SIG-M5 treated with dmso at 0.1 percent for 504 hours (cell line): ENCODE data around the gene GRK1.

ENCODE experiments used
- DNase-seq: peaks from one replicate; lab custom pipeline; 2025; ENCODE audit not compliant: unreplicated experiment; lab: John Stamatoyannopoulos, UW

GRK1 gene

DNA sequence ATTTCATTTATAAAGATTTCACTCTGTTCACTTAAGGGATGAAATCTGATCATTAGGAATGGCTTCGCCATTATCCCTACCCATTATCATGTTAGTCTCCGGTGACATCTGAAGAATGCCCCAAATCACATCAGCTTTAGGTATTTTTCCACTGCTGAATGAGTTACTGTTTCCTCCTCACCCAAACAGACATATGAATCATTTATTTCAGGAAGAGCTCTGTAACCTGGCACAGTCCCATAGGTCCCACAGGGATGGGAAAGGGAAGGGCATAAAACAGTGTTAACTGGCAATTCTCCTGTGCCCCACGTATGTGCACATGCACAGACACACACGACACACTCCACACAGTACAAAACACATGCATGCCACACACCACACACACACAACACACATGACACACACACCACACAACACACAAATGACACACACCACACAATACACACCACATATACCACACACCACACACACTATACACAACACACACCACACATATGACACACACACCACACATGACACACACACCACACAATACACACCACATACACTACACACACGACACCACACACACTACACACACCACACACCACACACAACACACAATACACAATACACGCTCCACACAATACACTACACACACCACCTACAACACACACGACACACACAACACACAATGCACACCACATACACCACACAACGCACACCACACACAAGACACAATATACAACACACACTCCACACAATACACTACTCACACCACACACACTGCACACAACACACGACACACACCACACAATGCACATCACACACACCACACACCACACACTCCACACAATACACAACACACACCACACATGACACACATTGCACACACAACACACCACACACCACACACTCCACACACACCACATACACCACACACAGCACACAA, 107.4 kb downstream of the GRK1 start:
- no peak for DNase-seq

DNA sequence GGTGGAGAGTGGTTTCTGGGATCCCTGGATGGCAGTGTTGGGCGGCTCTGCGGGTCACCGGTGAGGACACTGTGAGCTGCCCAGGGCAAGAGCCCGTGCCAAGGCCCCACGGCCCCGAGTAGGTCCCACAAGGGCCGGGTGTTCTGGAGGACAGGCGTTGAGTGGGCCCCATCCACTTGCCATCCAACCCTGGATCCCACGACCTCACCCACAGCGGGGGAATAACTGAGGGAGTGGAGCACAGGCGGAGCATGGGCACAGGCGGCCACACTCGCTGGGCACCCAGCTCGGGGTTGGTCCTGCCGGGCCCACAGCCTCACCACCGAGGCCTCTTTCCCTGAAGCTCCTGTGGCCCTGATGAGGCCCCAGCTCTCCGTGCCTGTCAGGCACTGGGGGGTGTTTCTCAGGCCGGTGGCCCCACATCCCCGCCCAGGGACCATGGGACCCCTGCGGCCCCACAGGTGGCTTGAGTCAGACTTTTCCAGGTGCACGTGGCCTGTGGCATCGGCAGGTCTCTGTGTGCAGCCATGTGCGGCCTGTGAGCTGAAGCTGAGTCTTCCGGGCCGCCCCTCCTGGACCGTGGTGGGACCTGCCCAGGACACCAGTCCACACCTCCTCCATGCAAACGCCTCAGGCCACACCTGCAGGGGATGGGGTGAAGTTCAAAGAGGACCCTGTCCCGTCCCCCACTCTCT, 108.6 kb downstream of the GRK1 start:
- no peak for DNase-seq

DNA sequence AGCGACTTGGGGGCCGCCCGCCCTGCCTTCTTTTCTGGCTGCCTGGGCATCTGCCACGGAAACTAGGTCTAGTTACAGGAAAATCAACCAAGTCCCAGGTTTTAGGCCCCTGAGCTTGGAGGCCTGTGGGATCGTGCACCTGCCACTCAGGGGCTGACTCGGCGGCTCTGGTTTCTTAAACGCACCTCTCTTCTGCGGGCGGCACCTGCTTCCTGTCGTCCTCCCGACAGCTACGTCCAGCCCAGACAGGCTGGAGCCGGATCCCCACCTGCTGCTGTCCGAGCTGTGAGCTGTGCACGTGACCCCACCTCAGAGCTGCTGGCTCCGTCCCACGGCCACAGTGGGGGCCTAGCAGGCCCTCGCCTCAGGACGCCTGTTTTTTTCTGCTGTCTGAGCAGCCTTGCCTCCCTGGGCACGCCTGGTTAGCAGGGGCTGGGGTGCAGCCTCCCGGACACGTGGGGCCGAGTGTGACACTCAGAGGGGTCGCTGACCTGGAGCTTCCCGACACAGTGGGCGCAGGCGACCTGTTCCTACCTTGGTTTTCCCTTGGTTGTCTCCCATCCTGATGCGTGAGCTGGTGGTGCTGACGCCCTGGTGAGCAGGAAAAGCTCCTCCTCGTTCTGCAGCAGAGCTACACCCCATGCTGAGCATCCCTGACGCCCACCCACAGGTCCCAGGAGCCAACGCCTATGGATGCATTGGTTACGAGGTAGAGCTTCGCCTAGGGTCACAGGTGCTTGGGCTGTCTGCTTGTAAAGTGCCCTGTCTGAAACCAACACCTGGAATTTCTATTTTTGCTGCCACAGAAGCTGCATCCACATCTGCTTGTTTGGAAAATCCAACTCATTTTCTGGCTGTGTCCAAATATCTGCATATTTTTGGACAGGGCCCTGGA, 109.5 kb downstream of the GRK1 start:
- no peak for DNase-seq

DNA sequence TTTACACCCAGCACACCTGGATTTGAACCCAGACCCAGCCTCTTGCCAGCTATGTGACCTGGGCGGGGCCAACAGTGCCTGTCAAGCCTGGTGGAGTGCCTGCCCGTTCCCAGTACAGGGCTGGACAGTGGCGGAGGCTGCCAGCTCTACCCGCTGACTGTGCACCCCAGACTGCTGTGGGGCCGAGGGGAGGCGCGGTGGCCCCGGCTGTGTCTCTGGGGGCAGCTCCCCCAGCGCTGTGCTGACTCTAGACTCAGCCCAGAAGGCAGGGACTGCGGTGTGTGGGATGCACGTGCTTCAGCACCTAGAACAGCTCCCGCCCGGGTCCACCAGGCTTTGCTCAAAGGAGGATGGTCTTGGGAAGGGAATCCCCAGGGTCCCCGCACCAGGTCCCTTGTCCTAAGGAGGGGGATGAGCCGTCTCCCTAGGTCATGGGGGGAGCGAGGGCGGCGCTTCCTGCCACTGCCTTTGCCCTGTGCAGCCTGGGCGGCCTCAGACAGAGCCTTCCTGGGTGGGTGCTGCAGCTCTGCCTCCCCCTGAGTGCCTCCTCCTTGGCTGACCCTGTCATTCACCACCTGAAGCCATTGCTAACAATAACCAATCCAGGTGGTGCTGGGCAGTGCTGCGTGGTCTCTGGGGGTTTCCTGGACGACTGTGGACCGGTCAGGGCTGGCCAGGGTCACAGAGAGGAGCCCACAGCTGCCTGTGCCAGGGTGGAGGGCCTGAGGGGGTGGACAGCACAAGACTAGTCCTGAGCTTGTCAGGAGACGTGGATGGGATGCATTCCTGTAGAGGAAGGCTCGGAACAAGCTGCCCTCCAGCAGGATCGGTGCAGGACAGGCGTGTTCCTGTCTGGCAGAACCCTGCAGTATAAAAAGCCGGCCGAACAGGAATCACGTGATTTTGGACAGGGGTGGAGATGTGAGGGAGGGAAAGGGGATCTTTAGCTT, 110.6 kb downstream of the GRK1 start:
- no peak for DNase-seq

DNA sequence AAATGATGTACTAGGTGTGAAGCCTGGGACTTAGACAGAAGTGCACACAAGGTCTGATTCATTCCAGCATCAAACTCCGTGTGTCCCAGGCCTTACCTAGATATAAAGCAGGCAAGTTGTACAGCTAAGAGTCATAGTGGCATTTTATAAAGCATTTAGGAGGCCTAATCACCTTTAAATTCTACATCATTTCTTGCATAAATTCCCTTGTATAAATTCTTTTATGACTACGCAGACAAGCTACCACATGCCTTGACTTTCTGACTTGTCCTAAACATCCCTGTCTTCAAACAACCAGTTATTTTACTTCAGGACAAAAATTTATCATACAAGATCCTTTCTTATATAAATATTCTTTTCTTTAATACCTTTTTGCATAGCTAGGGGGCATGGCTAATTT, 114.6 kb downstream of the GRK1 start:
- DNase-seq = no peak

DNA sequence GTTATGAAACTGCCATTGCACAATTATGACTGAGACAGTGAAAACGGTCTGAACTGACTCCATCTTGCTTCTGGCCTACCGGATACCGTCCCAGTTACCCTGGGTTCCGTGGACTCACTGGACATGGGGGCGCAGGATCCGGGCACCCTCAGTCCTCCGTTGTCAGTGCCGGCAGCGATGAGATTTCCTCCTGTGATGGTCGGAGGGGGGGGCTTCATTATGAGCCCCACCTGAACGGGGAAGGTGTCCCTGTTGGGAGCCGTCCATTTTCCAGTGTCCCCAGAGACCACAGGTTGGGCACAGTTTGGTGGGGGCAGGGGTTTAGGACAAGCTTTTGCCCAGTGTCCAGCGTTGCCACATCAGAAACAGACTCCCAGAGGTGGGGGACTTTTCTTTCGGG, 115.5 kb downstream of the GRK1 start:
- no peak for DNase-seq

DNA sequence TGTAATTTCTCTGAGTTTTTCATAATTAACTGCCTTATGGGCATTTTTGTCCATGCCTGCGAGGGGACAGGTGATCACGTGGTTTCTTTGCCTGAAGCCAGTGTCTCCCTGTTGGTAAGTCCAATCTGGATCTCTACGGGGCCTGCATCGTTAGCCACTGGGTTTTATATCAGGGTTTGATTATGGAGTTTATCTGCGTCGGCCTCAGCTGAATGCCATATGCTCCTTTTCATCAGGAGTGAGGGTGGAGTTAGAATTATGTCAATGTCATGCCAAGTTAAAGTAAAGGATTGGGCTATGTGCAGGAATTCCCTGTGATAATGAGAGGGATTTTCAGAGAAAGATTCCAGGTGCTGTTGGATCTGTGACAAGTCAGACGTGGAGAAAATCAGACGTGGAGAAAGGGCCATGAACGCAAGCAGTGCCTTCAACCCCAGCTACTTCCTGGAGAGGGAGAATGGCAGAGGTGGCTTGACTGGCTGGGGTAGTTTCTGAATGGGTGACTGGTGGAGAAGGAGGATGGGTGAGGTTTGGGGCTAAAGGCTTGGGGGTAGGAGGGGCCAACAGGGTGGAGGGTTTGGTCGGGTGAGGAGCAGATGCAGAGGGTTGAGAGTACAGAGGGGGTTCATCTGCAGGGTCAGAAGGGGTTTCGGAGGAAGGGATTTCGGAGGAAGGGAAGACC, 116.3 kb downstream of the GRK1 start:
- no peak for DNase-seq

DNA sequence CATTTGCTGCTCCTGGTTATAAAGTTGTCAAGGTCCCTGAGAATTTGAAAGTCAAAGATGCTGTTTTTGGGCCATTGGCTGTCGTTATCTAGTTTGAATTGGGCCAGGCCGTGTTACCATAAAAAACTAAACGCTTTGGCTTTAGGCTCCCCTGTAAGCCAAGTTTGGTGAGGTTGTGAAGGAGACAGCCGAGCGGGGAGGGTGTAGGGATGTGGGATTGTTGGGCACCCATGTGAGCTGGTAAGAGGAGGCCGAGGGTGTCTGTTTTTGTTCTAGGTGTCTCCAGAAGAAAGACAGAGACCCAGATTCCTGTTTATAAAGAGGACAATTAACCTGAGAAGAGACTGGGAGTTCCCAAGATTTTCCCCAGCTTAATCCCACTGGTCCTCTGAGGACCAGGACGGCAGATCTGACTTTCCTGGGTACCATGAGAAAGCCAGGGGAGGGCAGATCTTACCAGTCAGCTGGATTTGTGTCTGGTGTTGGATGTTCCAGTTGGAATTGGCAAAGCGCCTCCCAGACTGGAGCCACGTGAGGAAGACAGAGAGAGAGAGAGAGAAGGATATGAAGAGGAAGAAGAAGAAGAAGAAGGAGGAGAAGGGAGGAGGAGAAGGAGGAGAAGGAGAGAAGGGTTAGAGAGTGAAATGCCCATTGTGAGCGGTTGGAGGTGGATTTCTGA, 117.1 kb downstream of the GRK1 start:
- no peak for DNase-seq

DNA sequence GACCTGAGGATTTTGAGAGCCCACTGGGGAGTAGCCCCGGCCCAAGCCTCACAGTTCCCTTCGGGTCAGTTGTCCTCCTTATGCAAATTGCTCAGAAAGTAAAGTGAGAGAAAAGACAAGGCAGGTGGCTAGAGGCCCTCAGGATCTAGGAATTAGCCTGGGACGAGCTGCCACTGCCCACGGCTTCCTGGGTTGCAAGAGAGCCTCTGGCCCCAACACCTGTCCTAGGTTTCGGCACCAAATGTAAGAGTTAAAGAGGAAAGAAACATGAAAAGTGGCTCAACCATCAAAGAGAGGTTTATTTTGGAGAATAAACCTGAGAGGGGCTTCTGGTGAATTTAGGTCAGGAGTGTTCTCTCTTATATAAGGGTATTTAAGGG, 117.6 kb downstream of the GRK1 start:
- no peak for DNase-seq

DNA sequence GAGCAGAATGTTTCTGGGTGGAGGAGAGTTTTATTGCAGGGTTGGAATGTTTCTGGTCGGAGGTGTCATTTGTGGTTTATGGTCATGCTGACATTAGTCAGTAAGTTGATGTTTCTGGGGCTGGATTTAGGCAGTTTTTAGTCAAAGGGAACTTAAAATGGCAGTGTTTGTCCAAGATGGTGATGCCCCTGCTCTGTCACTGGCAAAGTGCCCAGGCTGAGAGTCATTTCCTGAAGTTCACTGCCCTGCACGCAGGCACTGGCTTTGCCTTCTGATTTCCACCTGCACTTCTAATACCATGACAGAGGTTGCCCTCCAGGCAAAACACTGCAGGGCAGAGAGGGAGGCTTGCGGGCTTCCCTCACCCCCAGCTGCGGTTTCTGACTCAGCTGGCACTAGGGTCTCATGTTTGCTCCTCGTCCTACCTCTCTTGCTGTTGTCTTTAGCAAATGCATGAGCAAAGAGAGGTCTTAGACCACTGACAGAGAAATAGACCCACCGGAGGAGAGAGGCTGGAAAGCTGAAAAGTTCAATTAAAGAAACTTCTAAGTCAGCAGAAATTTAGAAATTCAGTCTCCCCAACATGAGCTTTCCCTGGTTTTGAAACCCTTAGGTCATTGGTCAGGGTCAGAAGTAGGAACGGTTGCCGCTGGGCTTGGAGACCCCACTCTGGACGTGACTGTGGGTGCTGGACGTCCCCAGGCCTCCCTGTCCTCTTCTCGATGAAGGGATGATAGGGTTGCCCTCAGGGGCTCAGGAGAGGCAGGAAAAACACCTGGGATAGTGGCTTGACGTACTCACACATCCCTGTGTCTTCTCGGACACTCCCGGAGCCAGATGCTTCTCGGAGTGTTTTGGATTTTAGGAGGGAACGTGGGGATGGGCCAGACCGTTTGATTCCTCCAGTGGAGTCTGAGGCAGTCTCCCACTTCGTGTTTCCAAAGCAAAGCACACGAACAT, 118.3 kb downstream of the GRK1 start:
- DNase-seq = no peak

DNA sequence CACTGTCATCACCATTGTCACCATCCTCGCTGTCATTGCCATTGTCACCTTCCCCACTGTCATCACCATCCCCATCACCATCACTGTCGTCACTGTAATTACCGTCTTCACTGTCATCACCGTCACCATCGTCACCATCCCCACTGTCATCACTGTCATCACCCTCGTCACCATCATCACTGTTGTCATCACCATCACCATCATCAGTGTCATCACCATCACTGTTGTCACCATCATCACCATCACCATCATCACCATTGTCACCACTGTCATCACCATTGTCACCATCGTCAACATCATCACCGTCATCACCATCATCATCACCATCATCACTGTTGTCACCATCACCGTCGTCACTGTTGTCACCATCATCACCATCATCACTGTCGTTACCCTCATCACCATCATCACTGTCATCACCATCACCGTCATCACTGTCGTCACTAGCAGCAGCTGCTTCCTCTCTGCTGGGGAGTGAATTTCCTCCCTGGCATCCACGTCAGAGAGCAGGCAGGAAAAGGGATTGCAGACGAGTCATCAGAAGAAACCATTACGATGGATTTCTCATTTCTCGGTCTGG, 119.3 kb downstream of the GRK1 start:
- DNase-seq = no peak
